Bronchial epithelial cell (primary cell): ENCODE data around the gene ZBTB39. TPM values are rescaled to one million over a fixed set of nuclear protein-coding genes. Genes with fewer than 3 reads are reported as not detected.
A peak's percentile ranks its signal among the peaks of the same experiment; 100 is the strongest.
"Not testable (repeated sequence)": the region's sequence is repeated elsewhere in the genome, so short reads cannot be mapped to it uniquely, and the experiment has no call there.

ENCODE experiments used
- DNase-seq: peaks from one replicate; pipeline ENCODE4 v3.0.0-alpha.2; 2010; ENCODE audit warnings: low read depth
- FAIRE-seq: peaks from 2 replicates; lab custom pipeline; 2011; peaks lifted over from hg19 to GRCh38; lab: Jason Lieb, UNC
- H3K27me3 ChIP-seq: 2 replicates; pipeline ENCODE4 v1.5.1; 2011; ENCODE audit warnings: low read length; ENCODE audit not compliant: control insufficient read depth, insufficient read depth
- H3K36me3 ChIP-seq: 2 replicates; pipeline ENCODE4 v1.5.1; 2011; ENCODE audit warnings: low read length; ENCODE audit not compliant: control insufficient read depth, insufficient read depth
- H3K4me3 ChIP-seq: 2 replicates; pipeline ENCODE4 v1.5.1; 2011; ENCODE audit warnings: mild to moderate bottlenecking, low read depth, low read length, control low read depth
- CTCF ChIP-seq: IDR thresholded peaks from 2 replicates; pipeline ENCODE4 v1.5.1; 2011; ENCODE audit warnings: mild to moderate bottlenecking, moderate library complexity, low read length, control low read depth, inconsistent platforms; ENCODE audit not compliant: insufficient read depth, severe bottlenecking
- total RNA-seq: library from RNA; depleted of rRNA; stranded (reverse); fragments of >200 nt; gene quantifications from 2 replicates; pipeline ENCODE4 v1.2.1, GENCODE V29; 2014

Gene ZBTB39
- total RNA-seq, 1 donor from 2014 or later = 5.5 TPM

GRCh38 chr12:56962247-56962646 is 44.1 kb downstream of the ZBTB39 start:
- not testable (repeated sequence) for H3K36me3 ChIP-seq, FAIRE-seq, H3K27me3 ChIP-seq, DNase-seq, H3K4me3 ChIP-seq

GRCh38 chr12:56958422-56958821 is 47.9 kb downstream of the ZBTB39 start:
- Histone ChIP-seq H3K4me3 (no peak overlapping the region), H3K27me3 (no peaks in the 10 kb centered on the region), H3K36me3 (no peaks in the 10 kb centered on the region)
- DNase-seq (no peak), FAIRE-seq (no peak)
- TF ChIP-seq CTCF = no peak

DNA sequence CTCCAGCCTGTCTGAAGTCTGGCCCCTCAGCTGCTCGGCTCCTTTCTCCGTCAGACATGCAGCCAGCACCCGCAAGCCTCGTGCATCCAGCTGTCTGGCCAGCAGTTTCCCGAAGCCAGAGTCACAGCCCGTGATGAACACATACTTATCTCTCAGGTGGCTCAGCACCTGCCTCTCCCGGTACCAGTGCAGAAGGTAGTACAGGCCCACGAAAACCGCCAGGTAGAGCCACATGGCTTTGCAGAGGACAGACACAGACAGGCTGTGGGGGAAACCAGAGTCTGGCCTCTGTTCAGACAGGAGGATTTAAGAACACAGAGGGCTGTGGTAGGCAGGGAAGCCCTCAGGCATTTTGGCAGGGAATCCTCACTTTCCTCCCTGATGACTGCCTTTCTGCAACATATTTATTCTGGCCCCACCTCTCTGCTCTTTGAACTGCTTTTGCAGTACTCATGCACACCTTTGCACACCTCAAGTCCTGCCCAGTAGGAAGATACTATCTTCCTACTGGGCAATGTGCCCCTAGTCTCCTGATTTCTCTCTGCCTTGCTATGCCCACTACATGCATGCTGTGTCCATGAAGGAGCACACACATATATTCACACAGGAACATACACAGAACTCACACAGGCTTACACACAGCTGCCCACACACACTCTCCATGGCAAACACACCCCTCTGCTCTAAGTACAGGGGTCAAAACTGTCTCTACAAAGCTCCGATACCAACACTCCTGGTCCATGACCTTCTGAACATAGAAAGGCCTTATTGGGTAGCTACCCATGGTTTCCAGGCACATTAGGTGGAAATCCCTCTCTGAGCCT is 48.9 kb downstream of the ZBTB39 start, which contains the start of gene RDH16:
Gene RDH16 (minus strand): TSS at position 380 of the 824 bp plus-strand sequence. CDS start 146 bp downstream, at position 234.
- DNase-seq (peak; percentile 93), FAIRE-seq (peak; percentile 82)
- TF ChIP-seq CTCF = no peak
- Histone ChIP-seq H3K27me3 (no peaks in the 10 kb centered on the region), H3K36me3 (no peaks in the 10 kb centered on the region), H3K4me3 (no peak within 1 kb of the TSS)

- no peak for TF ChIP-seq CTCF
- DNase-seq (peak; percentile 67), FAIRE-seq (no peak)
- no peaks in the 10 kb centered on the region for H3K27me3 ChIP-seq
- H3K36me3 ChIP-seq = no peaks in the 10 kb centered on the region
- no peak overlapping the region for H3K4me3 ChIP-seq
Observed at GRCh38 chr12:56955631-56956256, 50.6 kb downstream of the ZBTB39 start.

DNA sequence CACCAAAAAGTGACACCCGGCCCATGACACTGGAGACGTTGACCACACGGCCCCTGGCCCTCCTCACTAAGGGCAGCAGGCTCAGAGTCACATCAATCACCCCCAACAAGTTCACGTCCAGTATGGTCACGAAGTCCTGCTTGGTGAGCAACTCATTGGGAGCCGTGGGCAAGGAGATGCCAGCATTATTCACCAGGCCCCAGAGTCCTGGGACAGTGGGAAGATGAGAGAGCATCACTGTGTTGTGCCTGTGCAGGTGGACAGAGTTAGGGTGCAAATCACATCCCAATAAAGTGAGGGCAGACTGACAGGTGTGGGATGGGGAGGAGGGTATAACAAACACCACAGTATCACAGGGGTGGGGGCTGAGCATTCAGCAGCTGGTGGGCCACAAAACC is 51.4 kb downstream of the ZBTB39 start:
- TF ChIP-seq CTCF = no peak
- DNase-seq = no peak
- Histone ChIP-seq H3K4me3 (no peak overlapping the region), H3K36me3 (no peaks in the 10 kb centered on the region), H3K27me3 (no peaks in the 10 kb centered on the region)
- peak; percentile 50 for FAIRE-seq
